AG04449 (cell line): ENCODE measurements around the gene SLC5A11.
A peak's percentile ranks its signal among the peaks of the same experiment; 100 is the strongest.

Experiments
- CTCF ChIA-PET: fragments of 350-600 bp; formaldehyde crosslinking; extraction: SDS; loops from one replicate; lab custom pipeline; 2021; ENCODE audit warnings: antibody characterized with exemption; lab: Yijun Ruan, JAX
- POLR2A ChIA-PET: fragments of 400-600, 350-600 bp; formaldehyde crosslinking; extraction: SDS; loops from one replicate; lab custom pipeline; 2020; ENCODE audit warnings: antibody characterized with exemption, inconsistent platforms; lab: Yijun Ruan, JAX
- DNase-seq: peaks from one replicate; pipeline ENCODE4 v3.0.0-alpha.2; 2010; ENCODE audit warnings: low read depth, low spot score
- H3K4me3 ChIP-seq: 2 replicates; pipeline ENCODE4 v1.5.1; 2011; ENCODE audit warnings: low read depth, mild to moderate bottlenecking, control low read depth, low read length
- TF ChIP-seq, protein P1 (sequence below): IDR thresholded peaks from one replicate; pipeline ENCODE4 v1.5.1; 2011; ENCODE audit warnings: mild to moderate bottlenecking, moderate library complexity, low read length, control low read depth, inconsistent platforms; ENCODE audit not compliant: insufficient read depth; ENCODE audit errors: missing control alignments

SLC5A11 gene

DNA sequence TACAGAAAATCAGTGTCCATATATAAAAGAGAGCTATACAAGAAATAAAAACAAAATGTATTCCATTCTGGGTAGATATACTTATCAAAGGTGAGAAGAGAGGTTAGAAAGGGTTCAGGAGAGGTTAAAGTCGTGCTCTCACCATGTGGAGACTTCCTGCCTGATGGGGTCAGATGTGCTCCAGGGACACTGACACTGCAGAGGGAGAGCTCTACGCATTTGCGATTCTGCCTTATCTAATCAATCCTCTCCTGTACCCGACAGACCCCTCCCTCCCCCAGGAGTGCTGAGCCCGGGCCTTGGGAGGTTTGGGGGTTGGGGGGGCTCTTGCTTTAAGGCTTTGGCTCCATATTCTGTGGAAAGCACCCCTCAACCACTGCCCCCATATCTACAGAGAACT is 16.6 kb upstream of the SLC5A11 start:
- POLR2A ChIA-PET: no interaction called here
- TF ChIP-seq, protein P1, sequence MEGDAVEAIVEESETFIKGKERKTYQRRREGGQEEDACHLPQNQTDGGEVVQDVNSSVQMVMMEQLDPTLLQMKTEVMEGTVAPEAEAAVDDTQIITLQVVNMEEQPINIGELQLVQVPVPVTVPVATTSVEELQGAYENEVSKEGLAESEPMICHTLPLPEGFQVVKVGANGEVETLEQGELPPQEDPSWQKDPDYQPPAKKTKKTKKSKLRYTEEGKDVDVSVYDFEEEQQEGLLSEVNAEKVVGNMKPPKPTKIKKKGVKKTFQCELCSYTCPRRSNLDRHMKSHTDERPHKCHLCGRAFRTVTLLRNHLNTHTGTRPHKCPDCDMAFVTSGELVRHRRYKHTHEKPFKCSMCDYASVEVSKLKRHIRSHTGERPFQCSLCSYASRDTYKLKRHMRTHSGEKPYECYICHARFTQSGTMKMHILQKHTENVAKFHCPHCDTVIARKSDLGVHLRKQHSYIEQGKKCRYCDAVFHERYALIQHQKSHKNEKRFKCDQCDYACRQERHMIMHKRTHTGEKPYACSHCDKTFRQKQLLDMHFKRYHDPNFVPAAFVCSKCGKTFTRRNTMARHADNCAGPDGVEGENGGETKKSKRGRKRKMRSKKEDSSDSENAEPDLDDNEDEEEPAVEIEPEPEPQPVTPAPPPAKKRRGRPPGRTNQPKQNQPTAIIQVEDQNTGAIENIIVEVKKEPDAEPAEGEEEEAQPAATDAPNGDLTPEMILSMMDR: no peak
- no peak overlapping the region for H3K4me3 ChIP-seq
- no peak for DNase-seq
- CTCF ChIA-PET: interaction anchor here (0.8 kb wide), 1 partner anchor 9 kb away, joined by 3 read pairs; no protein-coding TSS in a partner anchor

DNA sequence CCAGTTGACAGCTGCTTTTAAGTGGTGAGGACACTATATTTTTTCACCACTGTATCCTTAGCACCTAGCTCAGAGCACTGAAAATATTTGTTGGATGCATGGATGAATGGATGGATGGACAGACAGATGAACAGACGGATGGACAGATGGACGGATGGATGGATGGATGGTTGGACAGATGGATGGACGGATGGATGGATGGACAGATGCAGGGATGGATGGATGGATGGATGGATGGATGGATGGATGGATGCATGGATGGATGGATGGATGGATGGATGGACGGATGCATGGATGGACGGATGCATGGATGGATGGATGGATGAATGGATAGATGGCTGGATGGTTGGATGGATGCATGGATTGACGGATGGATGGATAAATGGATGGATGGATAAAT is 12.4 kb upstream of the SLC5A11 start:
- ChIA-PET CTCF (interaction anchor here (1.0 to 1.5 kb wide), 4 partner anchors 11 to 394 kb away, joined by 3 to 4 read pairs (median 3); partner anchors contain the start of gene SLC5A11), POLR2A (no interaction called here)
- no peak for DNase-seq
- TF ChIP-seq, protein P1: no peak
- no peak overlapping the region for H3K4me3 ChIP-seq

DNA sequence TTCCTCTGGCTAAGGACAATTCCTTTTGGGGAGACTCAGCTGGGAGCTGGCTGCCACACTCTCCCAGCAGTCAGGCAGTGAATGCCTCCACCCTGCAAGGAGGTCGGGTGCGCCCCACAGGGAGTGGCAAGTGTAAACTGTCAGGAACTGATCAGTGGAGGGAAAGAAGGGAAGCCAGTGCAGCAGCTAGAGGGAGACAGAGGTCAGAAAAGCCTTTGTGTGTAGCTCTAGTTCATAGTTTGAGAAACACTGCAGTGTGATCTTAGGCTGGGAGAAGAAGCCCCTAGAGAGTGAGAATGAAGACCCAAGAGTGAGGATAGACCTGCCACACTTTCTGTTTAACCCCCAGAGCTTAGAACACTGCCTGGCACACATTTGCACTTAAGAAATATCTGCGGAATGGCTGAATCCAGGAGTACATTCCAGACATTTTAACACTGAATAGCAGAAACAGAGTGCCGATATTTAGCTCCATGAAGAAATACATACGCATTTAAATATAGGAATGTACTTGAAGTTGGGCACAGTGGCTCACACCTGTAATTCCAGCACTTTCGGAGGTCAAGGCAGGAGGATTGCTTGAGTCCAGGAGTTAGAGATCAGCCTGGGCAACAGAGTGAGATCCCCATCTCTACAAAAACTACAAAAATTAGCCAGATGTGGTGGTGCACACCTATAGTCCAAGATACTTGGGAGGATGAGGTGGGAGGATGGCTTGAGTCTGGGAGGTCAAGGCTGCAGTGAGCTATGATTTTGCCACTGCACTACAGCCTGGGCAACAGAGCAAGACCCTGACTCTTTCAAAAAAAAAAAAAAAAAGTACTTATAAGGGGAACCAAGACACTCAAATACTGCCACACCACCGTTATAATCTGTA is 11.1 kb upstream of the SLC5A11 start:
- ChIA-PET POLR2A (no interaction called here), CTCF (interaction anchor here (0.6 to 1.8 kb wide), 27 partner anchors 9 to 301 kb away, joined by 3 to 11 read pairs (median 4); partner anchors contain the start of gene LCMT1)
- TF ChIP-seq, protein P1: peak; percentile 72
- no peak for DNase-seq
- no peak overlapping the region for H3K4me3 ChIP-seq

DNA sequence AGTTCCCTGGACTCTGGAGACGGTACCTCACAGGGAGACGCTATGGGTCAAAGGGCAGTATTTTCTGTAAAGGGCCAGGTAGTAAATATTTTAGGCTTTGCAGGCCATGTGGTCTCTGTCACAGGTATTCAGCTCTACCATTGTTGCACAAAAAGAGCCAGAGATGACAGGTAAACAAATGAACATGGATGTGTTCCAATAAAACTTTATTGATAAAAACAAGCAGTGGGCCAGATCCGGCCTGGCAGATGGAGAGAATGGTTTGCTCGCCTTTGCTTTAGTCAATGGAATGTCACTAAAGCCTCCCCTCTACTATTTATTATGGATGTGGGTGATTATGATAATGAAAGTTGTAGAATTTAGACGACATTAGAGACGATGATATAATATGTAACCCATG is 8.9 kb upstream of the SLC5A11 start:
- DNase-seq: no peak
- ChIA-PET CTCF (interaction anchor here (1.2 kb wide), 1 partner anchor 69 kb away, joined by 3 read pairs; no protein-coding TSS in a partner anchor), POLR2A (no interaction called here)
- TF ChIP-seq, protein P1: no peak
- H3K4me3 ChIP-seq: no peak overlapping the region

DNA sequence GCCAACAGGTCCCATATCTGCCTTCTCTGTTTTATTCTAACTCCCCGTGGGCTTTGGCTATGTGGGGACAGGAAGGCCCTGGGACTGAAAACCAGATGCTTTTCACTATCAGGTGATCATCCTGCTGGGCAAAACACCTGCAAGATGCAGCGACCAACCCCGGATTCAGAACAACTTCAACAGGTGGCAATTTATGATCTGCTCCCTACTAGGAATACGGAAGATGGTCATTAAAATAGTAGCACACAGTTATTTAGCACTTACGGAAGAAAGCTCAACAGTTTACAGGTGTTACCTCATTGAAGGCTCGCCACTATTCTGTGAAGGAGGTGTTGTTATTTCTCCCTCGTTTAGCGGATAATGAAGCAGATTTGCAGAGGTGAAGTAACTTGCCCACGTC is 7.8 kb upstream of the SLC5A11 start:
- ChIA-PET POLR2A (no interaction called here), CTCF (no interaction called here)
- TF ChIP-seq, protein P1: no peak
- DNase-seq: no peak
- H3K4me3 ChIP-seq: no peak overlapping the region

DNA sequence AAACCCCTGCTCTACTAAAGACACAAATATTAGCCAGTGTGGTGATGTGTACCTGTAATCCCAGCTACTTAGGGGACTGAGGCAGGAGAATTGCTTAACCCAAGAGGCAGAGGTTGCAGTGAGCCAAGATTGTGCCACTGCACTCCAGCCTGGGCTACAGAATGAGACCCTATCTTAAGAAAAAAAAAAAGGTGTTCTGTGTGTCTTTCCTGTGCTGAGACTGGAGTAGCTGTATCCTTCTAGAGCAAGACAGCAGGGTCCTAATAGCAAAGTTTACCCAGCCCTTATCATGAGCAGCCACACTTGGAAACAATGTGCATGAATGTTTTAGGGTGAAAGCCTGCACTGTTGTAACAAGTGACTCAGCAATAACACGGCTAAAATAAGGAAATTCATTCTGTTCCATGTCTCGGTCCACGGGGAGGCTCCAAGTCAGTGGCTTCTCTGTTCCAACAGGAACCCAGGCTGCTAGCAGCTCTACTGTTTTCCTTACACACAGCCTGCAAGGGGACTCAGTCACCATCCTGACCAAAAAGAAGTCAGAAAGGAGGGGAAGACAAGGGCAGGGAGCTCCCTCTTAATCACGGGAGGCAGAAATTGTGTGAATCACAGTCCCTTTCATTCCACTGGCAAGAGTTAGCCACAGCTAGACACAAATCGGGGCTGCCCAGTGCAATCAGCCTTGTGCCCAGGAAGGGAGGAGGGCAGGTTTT is 7.1 kb upstream of the SLC5A11 start:
- TF ChIP-seq, protein P1: no peak
- DNase-seq: no peak
- H3K4me3 ChIP-seq: peak overlapping the region; percentile 29
- CTCF ChIA-PET: interaction anchor here (0.9 kb wide), 1 partner anchor 9 kb away, joined by 3 read pairs; no protein-coding TSS in a partner anchor
- POLR2A ChIA-PET: interaction anchor here (0.7 kb wide), 1 partner anchor 52 kb away, joined by 3 read pairs; no protein-coding TSS in a partner anchor
